ENCODE results near the gene NANP.

The NANP gene

DNA sequence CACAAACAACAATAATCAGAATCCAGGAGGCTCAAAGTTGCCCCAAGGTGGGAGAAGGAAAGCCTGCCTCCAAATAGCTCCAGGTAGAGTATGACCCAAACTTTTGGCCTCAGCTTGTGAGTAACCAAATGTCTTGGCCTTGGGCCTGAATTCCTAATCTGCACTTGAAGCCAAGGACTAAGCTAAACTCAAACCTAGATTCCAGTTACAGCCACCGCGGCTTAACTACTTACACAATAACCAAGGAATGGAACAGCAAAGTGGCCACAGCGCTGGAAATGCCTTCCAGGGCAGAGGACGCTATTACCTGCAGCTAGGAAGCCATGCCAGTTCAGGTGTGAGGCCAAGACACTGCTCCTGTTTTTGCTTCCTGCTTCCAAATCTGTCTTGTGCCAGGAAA is 43.1 kb downstream of the NANP start:
- TF ChIP-seq, protein P1, sequence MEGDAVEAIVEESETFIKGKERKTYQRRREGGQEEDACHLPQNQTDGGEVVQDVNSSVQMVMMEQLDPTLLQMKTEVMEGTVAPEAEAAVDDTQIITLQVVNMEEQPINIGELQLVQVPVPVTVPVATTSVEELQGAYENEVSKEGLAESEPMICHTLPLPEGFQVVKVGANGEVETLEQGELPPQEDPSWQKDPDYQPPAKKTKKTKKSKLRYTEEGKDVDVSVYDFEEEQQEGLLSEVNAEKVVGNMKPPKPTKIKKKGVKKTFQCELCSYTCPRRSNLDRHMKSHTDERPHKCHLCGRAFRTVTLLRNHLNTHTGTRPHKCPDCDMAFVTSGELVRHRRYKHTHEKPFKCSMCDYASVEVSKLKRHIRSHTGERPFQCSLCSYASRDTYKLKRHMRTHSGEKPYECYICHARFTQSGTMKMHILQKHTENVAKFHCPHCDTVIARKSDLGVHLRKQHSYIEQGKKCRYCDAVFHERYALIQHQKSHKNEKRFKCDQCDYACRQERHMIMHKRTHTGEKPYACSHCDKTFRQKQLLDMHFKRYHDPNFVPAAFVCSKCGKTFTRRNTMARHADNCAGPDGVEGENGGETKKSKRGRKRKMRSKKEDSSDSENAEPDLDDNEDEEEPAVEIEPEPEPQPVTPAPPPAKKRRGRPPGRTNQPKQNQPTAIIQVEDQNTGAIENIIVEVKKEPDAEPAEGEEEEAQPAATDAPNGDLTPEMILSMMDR (IDR thresholded peaks at IDR 0.05; ENCODE audit: low read depth, low read length), result no peak
- H3K4me3 ChIP-seq (ENCODE audit: low read depth, low read length), result no peak overlapping the region
- DNase-seq (ENCODE audit: low read depth, low spot score), result no peak
- in situ Hi-C loops (cut with HindIII; ENCODE audit: low sequenced_read_pairs), result no loop called here

DNA sequence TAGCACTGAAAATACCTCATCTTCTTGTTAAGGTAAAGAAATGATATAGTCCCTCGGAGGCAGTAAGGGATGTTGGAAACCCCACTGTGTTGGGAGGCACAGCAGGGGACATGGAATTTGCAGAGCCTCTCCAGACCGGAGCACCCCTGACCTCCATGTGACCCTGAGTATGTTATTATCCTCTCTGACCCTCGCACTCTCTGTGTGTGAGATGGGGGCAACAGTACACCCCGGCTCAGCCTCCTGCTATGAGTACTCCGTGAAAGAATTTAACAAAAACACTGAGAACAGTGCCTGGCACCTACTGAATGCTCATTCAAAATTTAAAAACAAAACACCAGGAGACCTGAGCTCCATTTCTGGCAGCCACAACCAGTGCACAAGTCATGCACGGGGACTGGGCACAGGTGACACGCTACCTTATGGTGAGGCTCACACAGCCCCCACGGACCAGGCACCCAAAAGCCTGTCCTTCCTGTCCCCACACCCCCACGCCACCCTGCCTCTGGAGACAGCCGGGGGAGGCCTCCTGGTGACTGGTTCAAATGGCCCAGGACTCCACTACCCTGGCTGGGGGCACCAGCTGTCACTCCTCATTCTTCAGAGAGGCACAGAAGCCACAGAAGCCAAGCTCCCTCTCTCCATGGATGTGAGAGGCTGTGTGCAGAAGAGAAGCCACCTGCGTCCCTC is 44.6 kb downstream of the NANP start:
- peak; percentile 63 for DNase-seq (ENCODE audit: low read depth, low spot score)
- in situ Hi-C loops (cut with HindIII; ENCODE audit: low sequenced_read_pairs), result no loop called here
- TF ChIP-seq, protein P1 (IDR thresholded peaks at IDR 0.05; ENCODE audit: low read depth, low read length), result no peak

DNA sequence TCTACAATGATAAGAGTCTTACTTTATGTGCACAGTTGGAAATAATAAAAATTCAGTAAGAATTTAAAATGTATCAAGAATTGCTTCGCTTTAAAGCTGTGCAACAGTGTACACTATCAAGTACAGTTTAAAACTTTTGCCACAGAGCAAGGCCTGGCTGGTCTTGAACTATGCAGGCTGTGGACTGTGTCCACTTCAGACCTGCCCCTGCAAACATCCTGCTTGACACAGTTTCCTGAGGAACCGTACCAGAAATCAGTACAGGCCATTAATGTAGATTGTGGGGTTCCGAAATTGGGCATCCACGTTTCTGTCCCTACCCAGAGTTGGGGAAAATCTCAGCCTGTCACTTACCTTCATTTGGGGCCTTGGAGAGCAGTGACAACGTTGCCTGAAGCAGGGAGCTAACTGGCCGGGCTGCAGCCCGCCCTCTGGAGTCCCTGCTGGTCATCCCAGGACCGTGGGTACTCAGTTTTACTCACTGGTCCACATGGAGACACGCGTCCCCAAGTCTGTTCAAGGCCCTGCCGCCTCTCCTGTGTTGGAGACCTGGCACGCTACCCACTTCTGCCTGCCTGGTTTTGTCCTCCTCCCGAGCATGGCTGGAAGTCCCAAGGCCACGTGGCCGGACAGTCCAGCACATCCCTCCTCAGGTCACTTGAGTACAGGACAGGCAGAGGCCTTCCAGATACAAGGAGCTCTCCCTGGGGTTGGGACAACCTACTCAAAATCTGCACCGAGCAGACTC is 46.9 kb downstream of the NANP start:
- in situ Hi-C loops (cut with HindIII; ENCODE audit: low sequenced_read_pairs), result no loop called here
- no peak overlapping the region for H3K4me3 ChIP-seq (ENCODE audit: low read depth, low read length)
- TF ChIP-seq, protein P1 (IDR thresholded peaks at IDR 0.05; ENCODE audit: low read depth, low read length), result no peak
- no peak for DNase-seq (ENCODE audit: low read depth, low spot score)

More for the DNA sequence above, 44.6 kb downstream of the NANP start:
- no peak overlapping the region for H3K4me3 ChIP-seq (ENCODE audit: low read depth, low read length)

GRCh38 chr20:25574411-25574810 is 49.4 kb downstream of the NANP start:
- H3K4me3 ChIP-seq (ENCODE audit: low read depth, low read length), result no peak overlapping the region
- peak; percentile 41 for DNase-seq (ENCODE audit: low read depth, low spot score)
- TF ChIP-seq, protein P1 (IDR thresholded peaks at IDR 0.05; ENCODE audit: low read depth, low read length), result peak; percentile 57
- in situ Hi-C loops (cut with HindIII; ENCODE audit: low sequenced_read_pairs), result no loop called here

DNA sequence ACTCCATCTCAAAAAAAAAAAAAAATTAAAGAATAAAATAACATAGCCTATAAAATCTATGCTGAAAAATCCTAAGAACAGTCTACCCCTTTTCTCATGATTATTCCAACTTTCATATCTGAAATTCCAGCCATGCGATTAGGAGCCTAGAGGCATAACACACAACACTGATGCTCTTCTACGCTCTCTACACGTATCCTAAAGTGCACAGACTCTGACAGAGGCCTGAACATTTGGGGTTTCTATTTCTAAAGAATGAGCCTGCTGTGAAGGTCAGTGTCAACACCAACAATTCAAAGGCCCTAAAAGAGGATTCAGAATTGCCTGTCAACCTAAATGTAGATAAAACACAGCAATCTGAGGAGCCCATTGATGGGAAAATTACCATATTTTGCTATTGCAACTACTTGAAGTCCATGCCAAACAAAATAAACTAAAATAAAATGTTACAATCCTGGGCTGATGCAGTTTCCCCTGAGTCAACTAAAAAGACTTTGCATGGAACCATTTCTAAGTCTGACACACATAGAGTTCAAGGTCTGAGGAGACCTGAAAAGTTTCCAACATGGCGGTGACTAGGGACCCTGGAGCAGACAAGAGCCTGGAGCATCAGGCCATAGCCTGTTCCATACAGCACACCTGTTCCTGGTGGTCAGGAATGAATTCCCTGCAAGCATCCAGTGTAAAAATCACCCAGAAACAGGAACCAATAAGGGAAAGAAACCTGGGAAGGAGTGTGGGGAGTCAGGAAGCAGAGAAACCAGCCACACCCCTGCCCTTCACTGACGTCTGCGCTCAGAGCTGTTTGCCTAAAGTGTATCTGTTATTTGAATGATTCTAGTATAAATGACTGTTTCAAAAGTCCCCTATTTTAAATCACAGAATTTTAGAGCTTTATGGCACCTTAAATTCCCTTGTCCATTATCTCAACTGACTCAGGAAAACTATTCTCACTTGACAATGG is 50.2 kb downstream of the NANP start:
- in situ Hi-C loops (cut with HindIII; ENCODE audit: low sequenced_read_pairs), result no loop called here
- peak; percentile 88 for DNase-seq (ENCODE audit: low read depth, low spot score)
- TF ChIP-seq, protein P1 (IDR thresholded peaks at IDR 0.05; ENCODE audit: low read depth, low read length), result no peak
- H3K4me3 ChIP-seq (ENCODE audit: low read depth, low read length), result no peak overlapping the region

GRCh38 chr20:25571817-25572216 is 52.0 kb downstream of the NANP start:
- TF ChIP-seq, protein P1 (IDR thresholded peaks at IDR 0.05; ENCODE audit: low read depth, low read length), result no peak
- no peak overlapping the region for H3K4me3 ChIP-seq (ENCODE audit: low read depth, low read length)
- DNase-seq (ENCODE audit: low read depth, low spot score), result no peak
- in situ Hi-C loops (cut with HindIII; ENCODE audit: low sequenced_read_pairs), result no loop called here

Data from astrocyte of the spinal cord (primary cell).